ENCODE data around the gene ZNF487. TPM values are rescaled to one million over a fixed set of nuclear protein-coding genes. Genes with fewer than 3 reads are reported as not detected.

Gene ZNF487
- total RNA-seq, 1 experiment from 2014 or later = 4.0 TPM

DNA sequence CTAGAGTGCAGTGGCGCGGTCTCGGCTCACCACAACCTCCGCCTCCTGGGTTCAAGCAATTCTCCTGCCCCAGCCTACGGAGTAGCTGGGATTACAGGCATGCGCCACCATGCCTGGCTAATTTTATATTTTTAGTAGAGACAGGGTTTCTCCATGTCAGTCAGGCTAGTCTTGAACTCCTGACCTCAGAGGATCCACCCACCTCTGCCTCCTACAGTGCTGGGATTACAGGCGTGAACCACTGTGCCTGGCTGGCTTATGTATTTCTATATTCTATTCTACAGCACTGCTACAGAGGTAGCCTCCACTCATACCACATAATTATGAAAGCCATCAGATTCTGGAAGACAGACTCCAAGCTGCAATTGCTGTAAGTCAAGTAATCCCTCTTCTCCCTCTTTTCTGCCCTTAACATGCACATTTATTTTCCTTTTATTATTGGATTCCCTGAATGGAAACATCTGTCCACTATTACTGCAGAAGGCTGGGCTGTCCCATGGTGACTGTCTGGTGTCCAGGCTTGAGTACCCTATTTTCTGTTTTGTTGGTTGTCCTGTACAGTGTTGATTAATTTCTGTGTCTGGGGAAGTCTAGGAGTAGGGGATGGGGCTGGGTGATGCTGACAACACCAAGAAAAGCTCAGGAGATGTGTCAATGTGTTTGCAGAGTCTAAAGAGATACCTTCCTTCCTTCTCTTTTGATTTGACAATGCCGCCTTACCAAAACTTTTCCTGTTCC, 5.8 kb upstream of the ZNF487 start:
- TF ChIP-seq EZH2 (IDR thresholded peaks at IDR 0.05) = no peak
- no peak for TF ChIP-seq JUND (IDR thresholded peaks at IDR 0.05)
- no peak for TF ChIP-seq TCF7L2 (IDR thresholded peaks at IDR 0.05; ENCODE audit: borderline replicate concordance, extremely low read depth, insufficient read depth, insufficient read length)
- no peak for TF ChIP-seq EGR1 (IDR thresholded peaks at IDR 0.05; ENCODE audit: low read depth)
- no peak for TF ChIP-seq YY1 (IDR thresholded peaks at IDR 0.05; ENCODE audit: extremely low read depth, insufficient replicate concordance, low read depth, low read length)
- no peak for TF ChIP-seq POLR2AphosphoS5 (IDR thresholded peaks at IDR 0.05; ENCODE audit: low read depth, low read length)
- TF ChIP-seq FOSL1 (IDR thresholded peaks at IDR 0.05; ENCODE audit: low read depth) = no peak
- no peak for TF ChIP-seq ZBTB33 (IDR thresholded peaks at IDR 0.05; ENCODE audit: extremely low read depth, insufficient replicate concordance, low read length)
- no peak for TF ChIP-seq CBX3 (IDR thresholded peaks at IDR 0.05; ENCODE audit: low read depth)
- TF ChIP-seq ELF1 (IDR thresholded peaks at IDR 0.05; ENCODE audit: borderline replicate concordance, low read depth) = no peak
- no peak for TF ChIP-seq CEBPB (IDR thresholded peaks at IDR 0.05; ENCODE audit: low read depth)
- no peak for TF ChIP-seq EZH2phosphoT487 (IDR thresholded peaks at IDR 0.05; ENCODE audit: borderline replicate concordance)
- no peak for TF ChIP-seq SIN3A (IDR thresholded peaks at IDR 0.05; ENCODE audit: low read depth)
- TF ChIP-seq ZFX (IDR thresholded peaks at IDR 0.05) = no peak
- no peak for TF ChIP-seq CTCF (IDR thresholded peaks at IDR 0.05 in 2 of 3, conservative IDR thresholded peaks at IDR 0.05 in 1 of 3; ENCODE audit: borderline replicate concordance in 1 of 3, insufficient read depth in 1 of 3, low read depth in 2 of 3, low read length in 2 of 3)
- TF ChIP-seq ZNF274 (IDR thresholded peaks at IDR 0.05; ENCODE audit: low read depth, low read length) = no peak
- no peak for TF ChIP-seq POLR2A (IDR thresholded peaks at IDR 0.05; ENCODE audit: borderline replicate concordance, extremely low read depth, insufficient read depth, insufficient read length)
- Histone ChIP-seq H3K27ac (ENCODE audit: low read depth, low read length) (no peak overlapping the region), H3K4me1 (ENCODE audit: control insufficient read depth in 1 of 2, insufficient read depth in 2 of 2, low read length in 2 of 2) (peaks cover 10 to 12% of the 10 kb centered on the region in 2 experiments; a peak in 3 of 4 replicates), H3K9ac (ENCODE audit: low read length) (no peak overlapping the region), H3K4me3 (replicated peaks in 1 of 2; ENCODE audit: low read depth in 1 of 2, low read length in 2 of 2) (no peak overlapping the region), H3K9me3 (ENCODE audit: control insufficient read depth in 1 of 2, insufficient read depth in 1 of 2, low read depth in 1 of 2, low read length in 2 of 2) (no peaks in the 10 kb centered on the region), H3K4me2 (ENCODE audit: low read length) (no peak overlapping the region), H3K9me2 (ENCODE audit: insufficient read depth) (no peaks in the 10 kb centered on the region), H3K79me2 (ENCODE audit: insufficient read depth, low read length) (peaks cover 2% of the 10 kb centered on the region), H4K20me1 (ENCODE audit: insufficient read depth) (no peaks in the 10 kb centered on the region), H3K27me3 (ENCODE audit: insufficient read depth, low read length) (no peaks in the 10 kb centered on the region), H3K36me3 (ENCODE audit: control insufficient read depth in 1 of 2, insufficient read depth in 2 of 2, low read length in 2 of 2) (no peaks in the 10 kb centered on the region), H2AFZ (ENCODE audit: low read depth, low read length, poor library complexity, severe bottlenecking) (no peak overlapping the region)
- ATAC-seq (0 out of 2 replicates have a peak, but pooled peaks have one; percentile 37), DNase-seq (ENCODE audit: low read depth, low spot score) (no peak)
- BruUV-seq (replicated peaks) = no TSS peak
- ChIA-PET CTCF (no interaction called here), RAD21 (ENCODE audit: low non-redundant PET in 1 of 2, low total read pairs in 2 of 2, uncharacterized antibody in 2 of 2, unreplicated experiment in 2 of 2) (no interaction called here), POLR2A (no interaction called here)
- intact Hi-C loops (cut with micrococcal nuclease) = no loop called here

All from HCT116 (cell line).